Measurements from ENCODE around the gene PPFIA3. TPM values are rescaled to one million over a fixed set of nuclear protein-coding genes. Genes with fewer than 3 reads are reported as not detected.
A peak's percentile ranks its signal among the peaks of the same experiment; 100 is the strongest.

Gene PPFIA3
- total RNA-seq, 4 donors from 2014 or later = 10.9 to 20.9 (median 13.8) TPM

DNA sequence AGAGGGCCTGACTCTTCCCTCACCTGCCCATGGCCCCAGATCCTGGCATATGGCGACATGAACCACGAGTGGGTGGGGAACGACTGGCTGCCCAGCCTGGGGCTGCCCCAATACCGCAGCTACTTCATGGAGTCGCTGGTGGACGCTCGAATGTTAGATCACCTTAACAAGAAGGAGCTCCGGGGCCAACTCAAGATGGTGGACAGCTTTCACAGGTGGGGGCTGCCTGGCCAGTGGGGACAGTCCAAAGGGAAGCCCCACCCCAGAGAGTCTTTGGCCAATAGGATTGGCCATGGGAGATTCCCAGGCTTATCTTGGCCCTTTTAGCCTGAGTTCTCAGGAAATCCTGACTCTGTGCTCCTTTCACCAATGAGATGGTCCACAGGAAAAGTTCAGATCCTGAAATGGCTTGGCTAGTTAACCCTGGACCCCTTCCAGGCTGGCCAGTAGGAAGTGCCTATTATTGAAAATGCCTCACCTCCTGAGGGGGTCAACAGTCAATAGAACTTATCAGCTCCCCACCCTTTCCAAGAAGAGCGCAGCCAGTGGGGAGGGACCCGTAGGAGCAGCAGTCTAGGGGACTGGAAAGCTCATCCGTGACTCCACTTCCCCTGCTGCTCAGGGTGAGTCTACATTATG is 28.8 kb downstream of the PPFIA3 start:
- DNase-seq = no peak
- TF ChIP-seq POLR2A (IDR thresholded peaks at IDR 0.05) = no peak
- TF ChIP-seq, protein P1, sequence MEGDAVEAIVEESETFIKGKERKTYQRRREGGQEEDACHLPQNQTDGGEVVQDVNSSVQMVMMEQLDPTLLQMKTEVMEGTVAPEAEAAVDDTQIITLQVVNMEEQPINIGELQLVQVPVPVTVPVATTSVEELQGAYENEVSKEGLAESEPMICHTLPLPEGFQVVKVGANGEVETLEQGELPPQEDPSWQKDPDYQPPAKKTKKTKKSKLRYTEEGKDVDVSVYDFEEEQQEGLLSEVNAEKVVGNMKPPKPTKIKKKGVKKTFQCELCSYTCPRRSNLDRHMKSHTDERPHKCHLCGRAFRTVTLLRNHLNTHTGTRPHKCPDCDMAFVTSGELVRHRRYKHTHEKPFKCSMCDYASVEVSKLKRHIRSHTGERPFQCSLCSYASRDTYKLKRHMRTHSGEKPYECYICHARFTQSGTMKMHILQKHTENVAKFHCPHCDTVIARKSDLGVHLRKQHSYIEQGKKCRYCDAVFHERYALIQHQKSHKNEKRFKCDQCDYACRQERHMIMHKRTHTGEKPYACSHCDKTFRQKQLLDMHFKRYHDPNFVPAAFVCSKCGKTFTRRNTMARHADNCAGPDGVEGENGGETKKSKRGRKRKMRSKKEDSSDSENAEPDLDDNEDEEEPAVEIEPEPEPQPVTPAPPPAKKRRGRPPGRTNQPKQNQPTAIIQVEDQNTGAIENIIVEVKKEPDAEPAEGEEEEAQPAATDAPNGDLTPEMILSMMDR (IDR thresholded peaks at IDR 0.05) = no peak
- Histone ChIP-seq H3K27me3 (peaks cover 0 to 13% (median 0%) of the 10 kb centered on the region in 4 donors), H3K4me3 (peak overlapping the region in 3 of 4 donors; percentile 64 to 70 (median 64)), H3K9me3 (no peaks in the 10 kb centered on the region), H3K36me3 (no peaks in the 10 kb centered on the region), H3K4me1 (peaks cover 31 to 60% (median 33%) of the 10 kb centered on the region in 3 donors), H3K27ac (peak overlapping the region; percentile 62 to 83 (median 72))
- intact Hi-C loops (cut with DNase I) = loop anchor here (5.0 kb wide), 1 partner anchor 51 kb away; no protein-coding TSS in a partner anchor
- WGBS, 2 donors = 62 to 86% methylated on average over 7 of the region's 11 CpGs

DNA sequence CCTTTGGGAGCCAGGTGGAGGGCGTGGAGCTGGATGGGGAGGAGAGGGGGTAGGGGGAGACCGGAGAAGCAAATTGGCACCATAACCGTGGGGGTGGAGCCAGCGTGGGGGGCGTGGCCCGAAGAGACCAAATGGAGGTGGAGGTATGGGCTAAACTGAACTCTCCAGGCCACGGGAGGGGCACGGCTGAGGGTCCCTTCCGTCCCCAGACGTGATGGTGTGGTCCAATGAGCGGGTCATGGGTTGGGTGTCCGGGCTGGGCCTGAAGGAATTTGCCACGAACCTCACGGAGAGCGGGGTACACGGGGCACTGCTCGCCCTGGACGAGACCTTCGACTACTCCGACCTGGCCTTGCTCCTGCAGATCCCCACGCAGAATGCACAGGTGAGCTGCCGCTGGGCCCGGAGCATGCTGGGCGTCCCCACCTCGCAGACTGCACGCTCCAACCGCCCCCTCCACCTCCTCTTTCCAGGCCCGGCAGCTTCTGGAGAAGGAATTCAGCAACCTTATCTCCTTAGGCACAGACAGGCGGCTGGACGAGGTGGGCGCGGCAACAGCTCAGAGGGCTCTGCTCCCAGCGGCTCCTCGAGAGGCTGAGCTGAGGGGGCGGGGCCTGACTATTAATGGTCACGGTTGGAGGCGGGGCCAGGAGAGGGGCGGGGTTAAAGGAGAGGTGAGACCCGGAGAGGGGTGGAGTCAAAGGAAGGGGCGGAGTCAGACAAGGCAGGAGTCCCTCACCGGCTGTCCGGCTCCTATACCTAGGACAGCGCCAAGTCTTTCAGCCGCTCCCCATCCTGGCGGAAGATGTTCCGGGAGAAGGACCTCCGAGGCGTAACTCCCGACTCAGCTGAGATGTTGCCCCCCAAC is 29.7 kb downstream of the PPFIA3 start:
- Histone ChIP-seq H3K4me1 (peaks cover 31 to 57% (median 33%) of the 10 kb centered on the region in 3 donors), H3K36me3 (no peaks in the 10 kb centered on the region), H3K9me3 (no peaks in the 10 kb centered on the region), H3K27me3 (peaks cover 0 to 13% (median 0%) of the 10 kb centered on the region in 4 donors), H3K4me3 (peak overlapping the region; percentile 46 to 70 (median 64)), H3K27ac (peak overlapping the region; percentile 69 to 86 (median 84))
- no peak for DNase-seq
- peak in 1 of 4 donors; percentile 33 for TF ChIP-seq POLR2A (IDR thresholded peaks at IDR 0.05)
- TF ChIP-seq, protein P1 (IDR thresholded peaks at IDR 0.05) = no peak
- 0 to 5% methylated on average over 9 to 26 of the region's 49 CpGs for WGBS, 2 donors
- intact Hi-C loops (cut with DNase I) = loop anchor here (5.0 kb wide), 1 partner anchor 52 kb away; no protein-coding TSS in a partner anchor

DNA sequence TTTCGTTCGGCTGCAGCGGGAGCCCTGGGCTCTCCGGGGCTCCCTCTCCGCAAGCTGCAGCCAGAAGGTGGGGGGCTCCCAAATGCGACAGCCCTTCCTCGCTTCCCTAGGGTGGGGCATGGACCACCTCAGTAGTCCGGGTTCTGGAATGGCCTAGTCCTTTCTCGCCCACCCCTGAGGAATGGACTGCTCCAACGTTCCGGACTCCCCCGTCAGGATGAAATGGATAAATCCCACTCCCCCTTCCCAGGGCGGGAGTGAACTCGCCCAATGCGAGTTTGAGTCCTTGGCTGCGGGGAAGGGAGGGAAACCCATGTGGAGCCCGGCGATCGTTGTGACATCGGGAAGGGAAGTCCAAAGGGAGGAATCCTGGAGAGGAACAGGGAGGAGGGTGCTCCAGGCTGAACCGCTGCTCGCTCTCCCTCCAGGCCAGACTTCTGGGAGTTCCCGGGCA is 30.3 kb downstream of the PPFIA3 start:
- WGBS, 2 donors = 0% methylated on average over 2 to 7 of the region's 23 CpGs
- peaks cover 0 to 13% (median 0%) of the 10 kb centered on the region in 4 donors for H3K27me3 ChIP-seq
- DNase-seq = no peak
- TF ChIP-seq, protein P1 (IDR thresholded peaks at IDR 0.05) = no peak
- peak in 2 of 4 donors; percentile 9 to 26 for TF ChIP-seq POLR2A (IDR thresholded peaks at IDR 0.05)
- H3K4me3 ChIP-seq = peak overlapping the region; percentile 46 to 70 (median 64)
- intact Hi-C loops (cut with DNase I) = loop anchor here (5.0 kb wide), 1 partner anchor 52 kb away; no protein-coding TSS in a partner anchor
- peak overlapping the region; percentile 69 to 86 (median 84) for H3K27ac ChIP-seq
- no peaks in the 10 kb centered on the region for H3K9me3 ChIP-seq
- no peaks in the 10 kb centered on the region for H3K36me3 ChIP-seq
- H3K4me1 ChIP-seq = peaks cover 31 to 57% (median 33%) of the 10 kb centered on the region in 3 donors

DNA sequence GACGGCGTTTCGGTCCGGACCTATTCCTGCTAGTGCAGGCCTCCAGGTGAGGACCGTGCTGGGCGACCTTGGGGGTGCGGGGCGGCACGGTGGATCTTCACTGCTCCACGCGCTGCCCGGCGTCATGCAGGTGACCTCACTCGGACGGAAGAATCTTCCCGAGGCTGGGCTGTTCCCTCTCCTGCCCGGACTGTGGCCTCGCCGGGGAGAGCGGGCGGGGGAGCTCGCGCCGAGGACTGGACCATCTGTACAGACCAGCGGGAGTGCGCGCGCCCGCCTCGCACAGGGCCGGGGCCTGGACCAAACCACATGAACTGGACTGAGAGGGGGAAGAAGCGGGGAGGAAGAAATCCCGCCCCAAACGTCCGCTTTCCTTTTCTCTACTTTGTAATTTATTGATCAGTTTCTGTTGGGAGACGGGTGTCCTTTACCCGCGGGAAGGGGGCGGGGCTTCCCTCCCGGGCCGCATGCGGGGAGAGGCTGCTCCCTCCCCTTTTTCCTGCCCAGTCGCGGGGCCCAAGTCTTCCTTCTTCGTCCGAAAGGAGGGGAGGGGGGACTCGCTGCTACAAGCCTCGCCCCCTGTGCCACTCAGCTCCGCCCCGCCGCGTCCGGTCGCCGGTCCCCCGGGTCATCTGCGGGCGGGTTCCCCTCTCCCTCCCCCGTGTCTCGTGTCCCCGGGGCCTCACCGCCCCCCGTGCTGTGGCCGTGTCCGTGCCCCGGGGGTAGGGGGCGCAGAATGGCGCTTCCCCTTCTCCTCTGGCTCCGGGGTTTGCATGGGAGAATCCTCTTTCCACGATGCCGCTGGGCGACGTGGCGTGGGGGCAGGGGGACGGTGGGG is 31.0 kb downstream of the PPFIA3 start:
- intact Hi-C loops (cut with DNase I) = no loop called here
- peak overlapping the region; percentile 46 to 70 (median 64) for H3K4me3 ChIP-seq
- 0 to 2% methylated on average over 10 to 26 of the region's 75 CpGs for WGBS, 2 donors
- peaks cover 31 to 57% (median 33%) of the 10 kb centered on the region in 3 donors for H3K4me1 ChIP-seq
- H3K27ac ChIP-seq = peak overlapping the region; percentile 69 to 86 (median 84)
- H3K27me3 ChIP-seq = peaks cover 0 to 13% (median 0%) of the 10 kb centered on the region in 4 donors
- H3K36me3 ChIP-seq = no peaks in the 10 kb centered on the region
- TF ChIP-seq POLR2A (IDR thresholded peaks at IDR 0.05) = peak in 2 of 4 donors; percentile 15 to 16
- TF ChIP-seq, protein P1 (IDR thresholded peaks at IDR 0.05) = no peak
- DNase-seq = no peak
- no peaks in the 10 kb centered on the region for H3K9me3 ChIP-seq

All from esophagus squamous epithelium (tissue), 5 donors.